HG02884 (cell line): ENCODE results near the gene IP6K3.

Experiments
- ATAC-seq: cut with Tn5 transposase; IDR thresholded peaks from one replicate; pipeline ENCODE4 v1.9.1; 2021; ENCODE audit warnings: mild to moderate bottlenecking, moderate library complexity; ENCODE audit not compliant: unreplicated experiment

Gene IP6K3, protein sequence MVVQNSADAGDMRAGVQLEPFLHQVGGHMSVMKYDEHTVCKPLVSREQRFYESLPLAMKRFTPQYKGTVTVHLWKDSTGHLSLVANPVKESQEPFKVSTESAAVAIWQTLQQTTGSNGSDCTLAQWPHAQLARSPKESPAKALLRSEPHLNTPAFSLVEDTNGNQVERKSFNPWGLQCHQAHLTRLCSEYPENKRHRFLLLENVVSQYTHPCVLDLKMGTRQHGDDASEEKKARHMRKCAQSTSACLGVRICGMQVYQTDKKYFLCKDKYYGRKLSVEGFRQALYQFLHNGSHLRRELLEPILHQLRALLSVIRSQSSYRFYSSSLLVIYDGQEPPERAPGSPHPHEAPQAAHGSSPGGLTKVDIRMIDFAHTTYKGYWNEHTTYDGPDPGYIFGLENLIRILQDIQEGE

DNA sequence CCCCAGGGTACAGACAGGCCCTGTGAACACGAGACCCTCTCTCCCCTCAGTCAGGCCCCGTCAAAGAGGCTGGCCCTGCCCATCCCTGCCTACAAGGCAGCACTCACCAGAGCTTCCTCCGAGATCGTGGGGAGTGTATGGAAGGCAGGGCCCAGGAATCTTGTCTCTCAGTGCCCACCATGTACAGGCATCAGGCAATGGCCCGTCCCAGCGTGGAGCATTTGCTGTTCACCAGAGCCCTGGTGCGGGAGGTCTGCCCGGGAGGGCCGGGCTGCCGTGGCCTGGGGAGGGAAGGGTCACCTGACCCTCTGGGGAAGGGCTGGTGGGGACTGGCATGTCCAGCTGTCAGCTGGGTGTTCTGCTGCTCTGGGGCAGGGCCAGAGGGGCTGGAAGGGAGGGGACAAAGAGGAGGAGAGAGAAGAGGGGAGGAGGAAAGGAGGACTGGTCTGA, at the start of gene IP6K3:
TSS of gene IP6K3 (minus strand) at position 255 of the 450 bp plus-strand sequence. CDS start 11,429 bp downstream, outside the sequence.
- no peak for ATAC-seq

DNA sequence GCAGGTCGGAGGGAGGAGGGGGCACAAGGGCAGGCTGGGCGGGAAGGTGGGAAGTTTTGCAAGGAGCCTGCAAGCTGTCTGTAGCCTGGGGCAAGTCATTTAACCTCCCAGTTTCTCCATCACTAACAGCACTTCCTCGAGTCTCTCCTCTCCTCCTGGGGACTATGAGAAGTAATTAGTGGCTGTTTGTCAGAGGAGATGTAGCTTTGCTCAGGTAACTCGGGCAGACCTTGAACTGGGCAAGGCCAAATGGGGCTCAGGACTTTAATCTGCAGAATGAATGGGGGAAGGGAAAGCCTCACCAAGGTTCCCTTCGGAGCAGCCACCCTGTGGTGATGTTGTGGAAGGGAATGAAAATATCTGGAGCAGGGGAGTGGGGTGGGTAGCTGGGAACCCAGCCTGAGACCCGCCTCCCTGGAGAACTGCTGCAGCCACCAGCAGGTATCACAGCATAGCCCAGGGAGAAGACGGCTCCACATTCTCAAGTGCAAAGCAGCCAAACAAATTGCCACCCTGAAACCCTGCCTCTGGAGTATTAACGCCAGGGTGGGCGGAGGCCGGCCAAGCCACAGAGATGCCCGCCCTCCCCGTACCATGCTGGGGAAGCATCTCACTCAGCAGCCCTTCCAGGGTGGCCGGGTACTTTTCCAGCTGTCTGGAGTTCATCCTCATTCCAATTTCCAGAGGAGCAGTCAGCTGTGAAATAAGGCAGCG, 48.4 kb upstream of the IP6K3 start:
- no peak for ATAC-seq

DNA sequence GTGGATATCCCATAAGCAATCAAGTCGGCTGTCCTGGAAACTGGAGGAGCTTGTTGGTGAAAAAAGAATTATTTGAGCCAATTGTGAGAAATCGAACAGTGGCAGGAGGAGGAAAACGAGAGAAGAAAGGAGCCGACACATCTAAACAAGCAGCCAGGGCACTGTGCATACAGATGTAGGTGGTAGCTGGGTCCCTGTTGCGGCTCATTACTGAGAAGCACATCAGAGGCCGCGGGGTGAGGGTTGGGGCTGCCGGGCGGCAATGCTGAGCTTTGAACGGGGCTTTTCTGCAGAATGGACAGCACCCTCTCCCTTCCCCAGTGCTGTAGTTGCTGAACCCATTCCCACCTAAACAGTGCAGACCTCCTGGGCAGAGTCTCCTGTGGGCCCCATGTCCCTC, 46.3 kb upstream of the IP6K3 start:
- no peak for ATAC-seq

DNA sequence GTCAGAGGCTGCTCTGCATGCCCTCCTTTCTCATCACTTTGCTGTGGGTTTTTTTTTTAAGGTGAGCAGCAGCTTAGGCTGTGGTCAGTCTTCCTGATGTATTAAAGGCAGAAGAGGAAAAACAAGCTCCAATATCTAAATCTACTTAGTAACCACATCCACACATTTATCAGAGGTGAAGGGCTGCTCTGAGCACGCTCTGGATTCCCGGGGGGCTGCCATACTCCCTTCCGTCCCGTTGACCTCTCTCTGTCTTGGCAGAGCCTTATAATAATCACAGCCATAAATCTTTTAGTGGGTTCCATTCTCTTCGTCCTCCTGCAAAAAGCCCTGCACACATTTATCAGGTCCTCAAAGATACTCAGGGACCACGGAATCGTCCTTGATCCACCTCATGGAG, 44.9 kb upstream of the IP6K3 start:
- no peak for ATAC-seq

DNA sequence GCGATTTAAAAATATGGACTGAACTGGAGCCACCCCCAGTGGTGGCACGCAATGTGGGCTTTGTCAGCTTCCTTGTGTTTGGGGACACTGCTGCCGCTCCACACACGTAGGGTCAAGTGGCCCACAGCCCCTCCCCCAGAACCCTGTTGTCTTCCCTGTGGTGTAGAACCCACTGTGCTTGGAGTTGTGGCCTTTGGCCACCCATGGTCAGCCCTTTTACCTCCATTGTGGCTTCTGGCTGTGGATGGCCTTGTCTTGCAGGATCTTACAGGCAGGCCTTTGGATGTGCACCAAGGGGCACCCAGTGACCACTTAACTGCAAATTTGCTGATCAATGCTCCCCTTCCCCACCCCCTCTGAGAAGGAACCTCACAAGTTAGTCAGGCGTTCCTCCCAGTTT, 44.2 kb upstream of the IP6K3 start:
- no peak for ATAC-seq

DNA sequence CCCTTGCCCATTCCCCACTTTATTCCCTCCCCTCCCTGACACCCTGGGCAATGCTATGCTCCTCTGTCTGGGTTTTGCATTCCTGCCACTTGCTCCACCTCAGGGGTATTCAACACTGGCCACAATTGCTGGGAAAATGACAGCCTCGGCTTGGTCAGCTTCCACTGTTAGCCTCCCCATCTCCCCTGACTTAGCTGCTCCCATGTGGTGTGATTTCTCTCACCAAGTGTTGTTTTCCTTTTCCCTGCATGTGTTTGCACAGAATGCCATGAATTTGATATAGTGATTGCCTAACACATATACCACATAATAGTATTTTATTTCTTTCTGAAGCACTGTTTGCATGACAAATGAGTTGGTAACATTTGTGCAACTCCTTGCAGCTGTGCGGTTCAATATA, 43.7 kb upstream of the IP6K3 start:
- no peak for ATAC-seq

DNA sequence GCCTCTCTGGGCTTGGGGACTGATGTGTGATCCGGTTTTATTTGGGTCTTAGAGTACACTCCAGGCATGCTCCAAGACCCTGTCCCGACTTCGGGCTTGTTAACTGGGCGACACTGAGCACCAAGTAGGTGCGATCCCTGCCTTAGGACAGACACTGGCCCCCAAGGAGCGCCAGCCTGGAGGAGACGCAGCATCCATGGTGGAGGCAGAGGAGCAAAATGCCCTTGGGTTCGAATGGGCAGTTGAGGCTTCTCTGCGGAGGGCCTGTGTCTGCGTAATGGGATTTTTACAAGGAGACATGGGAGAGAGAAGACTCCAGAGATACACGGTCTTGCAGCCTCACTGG, 42.8 kb upstream of the IP6K3 start:
- no peak for ATAC-seq

DNA sequence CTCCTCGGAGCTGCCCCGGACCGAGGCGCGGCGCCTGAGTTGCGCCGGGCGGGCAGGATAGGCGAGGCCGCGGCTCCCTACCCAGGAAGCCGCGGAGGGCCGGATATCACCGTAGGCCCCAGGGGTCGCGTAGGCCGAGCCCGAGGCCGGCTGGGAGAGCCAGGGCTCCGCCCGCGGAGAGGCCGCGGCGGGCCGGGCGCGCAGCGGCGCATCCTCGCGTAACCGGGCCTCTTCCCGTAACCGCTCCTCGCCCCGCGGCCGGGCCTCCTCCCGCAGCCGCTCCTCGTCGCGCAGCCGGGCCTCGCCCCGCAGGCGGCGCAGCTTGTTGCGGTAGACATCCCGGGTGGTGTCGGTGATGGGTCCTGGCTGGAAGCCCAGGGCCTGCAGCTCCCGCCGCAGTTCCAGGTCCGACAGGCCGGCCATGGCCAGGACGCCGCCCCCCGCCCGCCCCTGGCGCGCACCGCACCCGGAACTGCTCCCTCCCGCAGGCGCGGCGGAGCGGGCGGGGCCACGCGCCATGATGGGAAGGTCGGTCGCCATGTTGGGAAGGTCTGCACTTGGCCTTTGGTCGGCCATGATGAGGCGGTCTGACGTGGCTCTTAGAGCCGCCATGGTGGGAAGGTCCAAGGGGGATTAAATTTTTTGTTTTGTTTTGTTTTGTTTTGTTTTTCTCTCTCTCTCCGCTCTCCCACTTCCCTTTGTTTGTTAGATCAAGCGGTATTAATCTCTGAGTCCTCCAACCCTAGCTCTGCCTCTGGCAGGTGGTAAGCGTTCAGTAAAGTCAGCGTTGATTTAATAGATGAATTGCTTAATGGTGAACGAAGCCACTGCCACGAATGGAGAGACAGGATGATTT, 42.2 kb upstream of the IP6K3 start, which contains the start of gene LEMD2:
TSS of gene LEMD2 (minus strand) at position 437 of the 856 bp plus-strand sequence. CDS start at position 423, 14 bp downstream.
- ATAC-seq, result peak; percentile 80

DNA sequence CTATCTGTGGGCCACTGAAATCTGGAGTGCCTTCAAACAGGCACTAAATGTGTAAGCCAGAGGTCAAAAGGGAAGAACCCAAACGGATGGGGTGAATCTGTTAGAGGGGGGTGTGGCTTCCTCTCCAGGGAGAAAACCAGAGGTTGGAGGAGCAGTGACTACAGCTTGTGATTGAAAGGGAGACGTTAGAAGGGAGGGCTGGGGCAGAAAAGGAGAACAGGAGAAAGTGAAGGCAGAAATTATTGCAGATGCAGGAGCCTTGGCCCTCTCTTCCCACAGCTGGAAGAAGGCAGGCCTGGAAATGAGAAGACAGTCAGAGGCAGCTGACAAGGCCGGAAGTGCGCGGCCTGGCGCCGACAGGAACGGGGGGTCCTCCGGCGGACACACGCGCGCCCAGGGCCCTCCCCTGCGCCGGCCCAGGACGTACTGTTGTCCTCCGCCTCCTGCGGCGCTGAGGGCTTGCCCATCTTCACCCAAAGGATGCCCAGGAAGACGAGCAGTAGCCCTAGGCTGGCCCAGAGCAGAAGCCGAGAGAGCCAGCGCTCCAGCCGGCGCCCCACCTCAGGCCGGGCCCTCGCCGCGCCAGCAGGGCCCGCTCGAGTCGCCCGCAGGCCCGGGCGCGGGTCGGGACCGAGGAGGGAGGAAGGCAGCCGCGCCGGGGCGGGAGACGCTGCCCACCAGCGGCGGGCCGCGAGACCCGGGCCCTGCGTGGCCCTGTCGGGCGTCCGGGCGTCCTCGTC, 41.4 kb upstream of the IP6K3 start:
- ATAC-seq, result peak; percentile 38

DNA sequence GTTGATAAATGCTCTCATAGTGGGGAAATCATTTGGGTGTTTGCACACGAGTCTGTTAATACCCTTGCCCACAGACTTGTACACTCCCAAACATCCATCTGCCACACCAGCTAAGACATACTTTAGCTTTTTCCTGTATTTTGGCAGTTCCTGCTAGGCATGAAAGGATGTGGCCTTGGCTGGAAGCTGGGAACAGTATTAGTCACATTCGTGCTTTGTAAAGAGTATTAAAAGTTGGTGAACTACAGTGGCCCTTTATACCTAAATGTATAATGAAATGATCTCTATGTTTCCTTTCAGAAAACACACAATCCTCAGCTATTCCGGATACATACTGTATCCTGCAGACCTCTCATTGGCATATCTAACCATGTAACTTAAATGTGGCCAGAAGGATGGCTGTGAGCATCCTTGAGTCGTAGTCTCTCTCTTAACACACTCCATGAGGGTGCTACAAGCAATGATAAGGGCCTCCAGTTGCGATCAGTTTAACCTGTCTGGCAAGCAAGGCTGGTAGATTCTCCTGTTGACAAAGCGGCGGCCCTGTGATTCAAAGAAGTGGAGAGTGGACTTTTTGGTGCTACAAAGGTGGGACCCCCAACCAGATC, 40.7 kb upstream of the IP6K3 start:
- ATAC-seq, result no peak

DNA sequence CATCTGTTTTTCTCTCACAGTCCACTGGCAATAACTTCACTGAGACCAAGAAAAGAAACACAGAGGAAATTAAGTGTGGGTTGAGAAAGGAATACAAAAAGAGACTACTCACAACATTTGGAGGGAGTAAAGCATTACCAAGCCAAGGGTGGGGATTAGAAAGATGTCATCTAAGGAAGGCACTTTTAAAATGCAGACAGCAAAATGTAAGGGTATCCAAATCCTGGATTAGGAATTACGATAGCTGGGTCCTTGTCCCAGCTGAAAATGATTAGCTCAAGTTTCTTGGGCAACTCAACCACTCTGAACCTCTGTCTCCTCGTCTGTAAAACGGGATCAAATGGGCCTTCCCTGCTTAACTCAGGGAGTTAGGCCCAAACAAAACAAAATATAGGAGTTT, 40.0 kb upstream of the IP6K3 start:
- ATAC-seq, result no peak

DNA sequence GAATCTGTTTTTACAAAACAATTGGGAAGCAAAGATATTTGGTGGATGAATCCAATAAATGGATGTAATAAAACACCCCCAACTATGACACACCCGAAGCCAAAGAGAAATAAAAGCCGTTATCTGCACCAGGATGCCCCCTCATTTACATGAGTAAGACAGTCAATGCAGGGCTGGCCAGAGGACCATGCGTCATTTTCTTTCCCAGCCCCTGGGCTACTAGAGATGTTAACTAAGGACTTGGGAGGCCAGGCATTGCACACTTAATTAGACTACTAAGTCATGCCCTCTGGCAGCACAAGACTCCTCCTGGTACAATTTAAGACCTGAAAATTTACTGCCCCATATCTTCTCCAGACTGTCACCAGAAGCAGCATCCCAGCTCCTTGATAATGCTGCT, 39.1 kb upstream of the IP6K3 start:
- no peak for ATAC-seq

DNA sequence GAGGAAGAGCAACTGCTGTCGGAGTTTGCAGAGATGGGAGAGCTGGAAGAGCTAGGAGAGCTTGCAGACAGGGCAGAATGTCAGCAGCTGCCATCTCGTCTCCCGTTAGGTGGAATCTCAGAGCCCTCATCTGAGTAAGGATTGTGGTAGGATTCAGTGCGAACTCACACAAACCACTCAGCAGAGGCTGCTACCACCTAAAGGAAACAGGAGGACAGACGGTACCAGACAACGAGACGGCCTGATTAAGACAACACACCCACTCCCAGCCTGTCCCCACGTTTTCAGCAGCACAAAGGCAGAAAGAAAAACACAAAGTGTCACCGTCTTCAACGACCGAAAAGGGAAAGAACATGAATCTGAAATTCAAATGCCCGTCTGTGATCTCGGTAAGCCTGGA, 38.1 kb upstream of the IP6K3 start:
- no peak for ATAC-seq

DNA sequence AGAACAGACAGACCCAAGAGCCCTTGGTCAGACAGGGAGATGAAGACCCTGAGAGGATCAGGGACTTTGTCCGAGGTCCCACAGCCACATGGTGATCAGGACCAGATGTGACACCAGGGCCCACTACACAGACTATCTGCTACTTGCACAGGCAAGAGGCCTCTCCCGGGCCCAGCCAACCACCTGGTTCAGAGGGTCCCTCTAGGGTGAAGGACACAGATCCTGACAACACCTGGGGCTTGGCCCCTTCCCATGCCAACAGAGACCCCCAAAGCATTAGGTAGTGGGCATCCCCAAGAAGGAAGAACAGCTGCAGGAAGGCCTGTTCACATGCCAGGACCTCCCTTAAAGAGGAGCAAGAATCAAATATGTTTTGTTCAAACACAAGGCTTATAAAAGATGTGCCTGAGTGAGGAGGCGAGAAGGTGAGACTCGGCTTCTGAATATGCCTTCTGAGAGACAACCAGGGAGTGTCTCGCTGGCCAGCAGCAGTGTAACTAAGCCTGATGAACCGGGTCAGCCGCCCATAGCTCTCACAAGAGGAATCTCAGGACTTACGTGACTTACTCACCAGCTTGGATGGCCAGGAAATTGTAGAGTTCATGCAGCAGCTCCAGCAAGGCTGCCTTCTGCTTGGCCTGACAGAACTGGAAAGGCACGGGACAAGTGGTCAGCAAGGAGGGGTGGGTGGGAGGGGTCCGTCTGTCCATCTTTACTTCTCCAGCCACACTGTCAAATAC, 37.2 kb upstream of the IP6K3 start:
- no peak for ATAC-seq

DNA sequence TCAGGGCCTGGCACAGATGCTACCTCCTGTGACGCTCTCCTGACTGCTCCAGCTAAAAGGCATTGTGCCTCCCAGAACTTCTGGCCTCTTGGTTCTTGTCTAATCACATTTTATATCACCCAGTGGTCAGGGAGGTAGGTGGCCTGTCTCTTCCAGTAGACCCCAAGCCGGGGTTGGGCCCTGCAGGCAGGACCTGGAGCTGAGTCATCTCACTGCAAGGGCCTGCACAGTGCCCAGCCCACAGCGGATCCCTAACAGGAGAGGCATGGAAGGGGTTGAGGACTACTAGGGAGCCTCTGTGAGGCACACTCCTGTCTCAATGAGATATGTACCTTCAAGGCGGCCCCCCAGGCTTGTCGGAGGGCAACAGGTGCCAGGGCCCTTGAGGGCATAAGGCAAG, 35.9 kb upstream of the IP6K3 start:
- no peak for ATAC-seq

DNA sequence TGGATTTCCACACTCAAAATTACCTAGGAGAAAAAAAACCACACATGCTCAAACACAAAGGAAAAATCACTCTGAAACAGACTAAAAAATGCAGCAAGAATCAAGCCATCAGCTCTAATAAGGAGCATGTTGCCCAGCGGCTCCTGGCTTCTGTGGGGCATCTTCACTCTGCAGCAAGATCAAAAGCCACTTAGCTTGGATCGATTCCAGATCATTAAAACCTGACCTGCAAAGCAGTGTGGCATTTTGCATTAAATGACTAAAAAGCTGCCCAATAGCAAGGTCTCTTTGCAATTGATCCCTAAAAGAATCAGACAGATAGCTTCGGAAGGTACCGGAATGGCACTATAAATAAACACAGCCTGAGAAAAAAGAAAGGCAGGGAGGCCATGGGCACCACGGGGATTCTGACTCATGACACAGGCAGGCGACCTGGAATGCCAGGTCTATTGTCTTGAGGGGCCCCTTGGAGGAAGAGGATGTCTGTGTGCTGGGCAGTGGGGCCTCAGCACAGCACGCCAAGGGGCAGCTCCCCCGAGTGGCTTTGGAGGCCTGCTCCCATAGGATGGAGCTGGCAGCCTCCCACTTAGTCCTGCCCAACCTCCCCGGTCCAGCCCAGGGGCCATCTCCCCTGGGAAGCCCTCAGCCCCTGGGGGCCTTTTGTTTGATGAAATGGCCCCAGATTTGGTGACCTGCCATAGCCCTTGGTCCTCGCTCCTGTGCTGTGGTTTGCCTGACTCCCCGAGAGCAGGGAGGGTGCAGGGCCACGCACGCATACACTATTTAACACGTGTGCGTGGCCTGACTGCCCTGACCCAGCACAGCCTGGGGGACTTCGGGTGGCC, 34.6 kb upstream of the IP6K3 start:
- ATAC-seq, result no peak

DNA sequence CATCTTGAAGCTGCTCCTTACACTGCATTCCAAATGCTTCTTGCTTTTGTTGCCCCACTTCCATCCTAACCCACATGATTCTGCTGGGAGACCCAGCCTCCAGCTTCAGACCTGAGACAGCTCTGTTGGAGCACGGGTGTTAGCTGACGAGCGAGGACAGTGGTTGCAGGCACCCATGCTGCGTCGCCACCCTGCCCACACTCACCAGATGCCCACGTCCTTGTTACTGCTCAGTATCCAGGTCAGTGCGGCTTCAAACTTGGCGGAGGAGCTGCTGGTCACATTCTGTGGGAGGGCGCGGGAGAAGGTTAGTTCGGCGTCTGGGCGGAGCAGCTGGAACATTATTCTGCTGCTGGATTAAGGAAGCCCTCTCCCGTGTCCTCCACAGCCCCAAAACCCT, 33.2 kb upstream of the IP6K3 start:
- ATAC-seq, result no peak

DNA sequence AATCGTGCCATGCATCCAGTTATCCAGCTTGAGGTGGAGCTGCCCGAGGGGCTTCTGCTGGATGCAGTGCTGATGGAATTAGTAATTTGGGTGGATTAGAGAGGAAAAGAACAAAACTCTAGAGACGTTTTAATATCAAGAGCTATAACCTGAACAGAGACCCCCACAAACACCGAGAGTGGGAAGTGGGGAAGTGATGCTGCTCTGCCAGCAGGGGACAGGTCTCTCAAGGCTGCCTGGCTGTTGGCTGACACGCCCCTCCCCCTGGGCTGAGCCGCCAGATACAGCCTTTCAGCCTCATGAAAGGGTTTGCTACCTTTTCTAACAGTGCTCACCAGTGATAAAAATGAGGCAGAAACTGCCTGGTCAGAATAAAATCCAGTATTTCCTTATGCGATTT, 32.6 kb upstream of the IP6K3 start:
- ATAC-seq, result no peak
